Gastroesophageal sphincter (tissue), 3 donors: Measurements from ENCODE around the gene CLEC2L.

Experiments used
- POLR2A ChIP-seq, 2 donors: fragments of 450-650 bp; IDR thresholded peaks; one replicate each; pipeline ENCODE4 v1.6.1; 2017; ENCODE audit warnings: antibody characterized with exemption in 2 of 2, mild to moderate bottlenecking in 2 of 2, moderate library complexity in 1 of 2
- TF ChIP-seq, protein P1 (sequence below), 4 experiments: fragments of 200-600 bp in 2 of 4; fragments of 450-650 bp in 2 of 4; sonication (generic) in 1 of 4; IDR thresholded peaks; one replicate each; pipeline ENCODE4 v1.5.1; 2017 to 2019; ENCODE audit warnings: antibody characterized with exemption in 4 of 4, mild to moderate bottlenecking in 2 of 4, moderate library complexity in 2 of 4

DNA sequence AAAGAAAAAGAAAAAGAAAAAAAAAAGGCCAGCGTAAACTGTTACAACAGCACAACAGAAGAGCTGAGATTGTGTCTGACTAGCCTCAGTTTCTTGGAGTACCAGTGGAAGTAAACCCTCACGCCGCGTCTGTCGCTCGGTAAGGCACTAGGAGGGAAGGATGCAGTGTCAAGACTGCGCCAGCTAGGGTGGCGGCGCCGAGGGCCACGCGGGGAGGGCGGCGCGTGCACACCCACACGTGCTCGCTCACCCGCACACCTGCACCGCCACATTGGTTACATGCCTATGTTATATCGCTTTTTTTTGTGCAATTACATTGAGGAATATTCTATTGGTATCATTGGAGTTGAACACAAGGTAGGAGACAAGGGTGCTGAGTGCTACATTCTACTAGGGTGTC lies 48.2 kb downstream of the CLEC2L start:
- TF ChIP-seq, protein P1, sequence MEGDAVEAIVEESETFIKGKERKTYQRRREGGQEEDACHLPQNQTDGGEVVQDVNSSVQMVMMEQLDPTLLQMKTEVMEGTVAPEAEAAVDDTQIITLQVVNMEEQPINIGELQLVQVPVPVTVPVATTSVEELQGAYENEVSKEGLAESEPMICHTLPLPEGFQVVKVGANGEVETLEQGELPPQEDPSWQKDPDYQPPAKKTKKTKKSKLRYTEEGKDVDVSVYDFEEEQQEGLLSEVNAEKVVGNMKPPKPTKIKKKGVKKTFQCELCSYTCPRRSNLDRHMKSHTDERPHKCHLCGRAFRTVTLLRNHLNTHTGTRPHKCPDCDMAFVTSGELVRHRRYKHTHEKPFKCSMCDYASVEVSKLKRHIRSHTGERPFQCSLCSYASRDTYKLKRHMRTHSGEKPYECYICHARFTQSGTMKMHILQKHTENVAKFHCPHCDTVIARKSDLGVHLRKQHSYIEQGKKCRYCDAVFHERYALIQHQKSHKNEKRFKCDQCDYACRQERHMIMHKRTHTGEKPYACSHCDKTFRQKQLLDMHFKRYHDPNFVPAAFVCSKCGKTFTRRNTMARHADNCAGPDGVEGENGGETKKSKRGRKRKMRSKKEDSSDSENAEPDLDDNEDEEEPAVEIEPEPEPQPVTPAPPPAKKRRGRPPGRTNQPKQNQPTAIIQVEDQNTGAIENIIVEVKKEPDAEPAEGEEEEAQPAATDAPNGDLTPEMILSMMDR (IDR thresholded peaks at IDR 0.05) = no peak
- TF ChIP-seq POLR2A (IDR thresholded peaks at IDR 0.05) = no peak
